B cell (primary cell): ENCODE measurements around the gene ALKBH7. TPM values are rescaled to one million over a fixed set of nuclear protein-coding genes. Genes with fewer than 3 reads are reported as not detected.

ENCODE experiments used
- ATAC-seq: fragments of 200-7000 bp; cut with Tn5 transposase; one replicate; pipeline ENCODE4 v1.10.0; 2021; ENCODE audit warnings: low read depth, mild to moderate bottlenecking, moderate number of reproducible peaks, moderate library complexity
- CTCF ChIA-PET: fragments of 350-600 bp; sonication (Branson Sonifier 250); formaldehyde crosslinking; loops from one replicate; lab custom pipeline; 2021; ENCODE audit warnings: antibody characterized with exemption, inconsistent platforms; lab: Charles Lee
- POLR2A ChIA-PET: fragments of 350-600 bp; sonication (Branson Sonifier 250); formaldehyde crosslinking; loops from one replicate; lab custom pipeline; 2021; ENCODE audit warnings: antibody characterized with exemption; lab: Charles Lee
- DNase-seq: peaks from one replicate; pipeline ENCODE4 v3.0.0; 2013
- H2AFZ ChIP-seq: 2 replicates; pipeline ENCODE4 v1.6.1; 2012; ENCODE audit warnings: mild to moderate bottlenecking, low read depth, low read length; ENCODE audit not compliant: insufficient read depth, poor library complexity, severe bottlenecking
- H3K27ac ChIP-seq, 2 donors: 1 replicate in 1 of 2; 2 replicates in 1 of 2; pipeline ENCODE4 v1.5.1; 2012 to 2013; ENCODE audit warnings: low read length in 2 of 2, mild to moderate bottlenecking in 2 of 2, moderate library complexity in 1 of 2
- H3K27me3 ChIP-seq, 4 experiments: fragments of 200-600 bp in 1 of 4; sonication (generic) in 1 of 4; replicated peaks in 1 of 4; 1 replicate in 2 of 4; 2 replicates in 2 of 4; pipeline versions ENCODE4 v1.6.1 to v1.7.0; 2013 to 2016; ENCODE audit warnings: low read length in 3 of 4, mild to moderate bottlenecking in 2 of 4, mixed read lengths in 1 of 4, moderate library complexity in 1 of 4; ENCODE audit not compliant: insufficient read depth in 4 of 4, control insufficient read depth in 3 of 4; ENCODE audit errors: control extremely low read depth in 1 of 4
- H3K36me3 ChIP-seq, 2 experiments: replicated peaks in 1 of 2; 1 replicate in 1 of 2; 2 replicates in 1 of 2; pipeline versions ENCODE4 v1.6.1 to v1.7.1; 2013; ENCODE audit warnings: low read length in 1 of 2; ENCODE audit not compliant: insufficient read depth in 2 of 2, control insufficient read depth in 1 of 2; ENCODE audit errors: control extremely low read depth in 1 of 2, extremely low read depth in 1 of 2
- H3K4me1 ChIP-seq, 2 donors: fragments of 200-600 bp in 1 of 2; sonication (generic) in 1 of 2; 1 replicate in 1 of 2; 2 replicates in 1 of 2; pipeline versions ENCODE4 v1.5.1 to v1.6.1; 2013 to 2017; ENCODE audit warnings: low read length in 2 of 2; ENCODE audit not compliant: control insufficient read depth in 2 of 2, insufficient read depth in 2 of 2
- H3K4me2 ChIP-seq: replicated peaks from 2 replicates; pipeline ENCODE3; 2012; ENCODE audit warnings: mild to moderate bottlenecking, low read depth, low read length; ENCODE audit not compliant: poor library complexity, severe bottlenecking
- H3K4me3 ChIP-seq, 5 experiments: fragments of 200-600 bp in 1 of 5; sonication (generic) in 1 of 5; 1 replicate in 3 of 5; 2 replicates in 2 of 5; pipeline versions ENCODE4 v1.5.1 to v1.7.0; 2011 to 2016; ENCODE audit warnings: low read length in 4 of 5, mild to moderate bottlenecking in 4 of 5, low read depth in 2 of 5, control low read depth in 1 of 5, moderate library complexity in 1 of 5; ENCODE audit not compliant: insufficient read depth in 1 of 5; ENCODE audit errors: control extremely low read depth in 1 of 5, extremely low read depth in 1 of 5
- H3K79me2 ChIP-seq: fragments of 200-600 bp; sonication (generic); one replicate; pipeline ENCODE4 v1.6.0; 2016; ENCODE audit warnings: low read length; ENCODE audit not compliant: control insufficient read depth, insufficient read depth
- H3K9ac ChIP-seq: fragments of 200-600 bp; sonication (generic); 2 replicates; pipeline ENCODE4 v1.6.1; 2017; ENCODE audit warnings: mild to moderate bottlenecking, low read length, moderate library complexity
- H3K9me3 ChIP-seq, 3 donors: one replicate each; pipeline versions ENCODE4 v1.6.1 to v1.7.1; 2013; ENCODE audit warnings: low read length in 2 of 3; ENCODE audit not compliant: control insufficient read depth in 2 of 3, insufficient read depth in 1 of 3; ENCODE audit errors: control extremely low read depth in 1 of 3
- H4K20me1 ChIP-seq: 2 replicates; pipeline ENCODE4 v1.6.0; 2012; ENCODE audit warnings: mild to moderate bottlenecking, low read length; ENCODE audit not compliant: insufficient read depth, control insufficient read depth, poor library complexity, severe bottlenecking
- H3K27ac Mint-ChIP-seq: one replicate; pipeline ENCODE4 v1.8.0; 2021; ENCODE audit warnings: mixed read lengths
- H3K27me3 Mint-ChIP-seq: one replicate; pipeline ENCODE4 v1.8.0; 2021; ENCODE audit warnings: mixed read lengths
- H3K4me1 Mint-ChIP-seq: one replicate; pipeline ENCODE4 v1.8.0; 2021; ENCODE audit warnings: mixed read lengths
- H3K4me3 Mint-ChIP-seq: one replicate; pipeline ENCODE4 v1.8.0; 2021; ENCODE audit warnings: mixed read lengths
- H3K9me3 Mint-ChIP-seq: one replicate; pipeline ENCODE4 v1.8.0; 2022; ENCODE audit warnings: mixed read lengths; ENCODE audit not compliant: insufficient read depth
- EZH2 ChIP-seq: IDR thresholded peaks from 2 replicates; pipeline ENCODE4 v1.6.1; 2012; ENCODE audit warnings: borderline replicate concordance, low read depth, mild to moderate bottlenecking, moderate library complexity, low read length; ENCODE audit not compliant: insufficient read depth, poor library complexity, severe bottlenecking
- WGBS: methylation state at CpG from one replicate; pipeline ENCODE4 v1.1.5; 2013; ENCODE audit warnings: missing lambda C conversion rate; ENCODE audit not compliant: insufficient coverage; 5-methylcytosine and 5-hydroxymethylcytosine counted together
- intact Hi-C: fragments of 100-400 bp; cut with micrococcal nuclease; formaldehyde crosslinking; loops from one replicate; pipeline ENCODE4 v1.10.0; 2022
- polyA plus RNA-seq: library from polyadenylated mRNA; depleted of rRNA; stranded (reverse); fragments of >200 nt; gene quantifications from 2 replicates; pipeline ENCODE4 v1.2.3, GENCODE V29; 2012
- total RNA-seq, 2 donors: library from RNA; stranded (reverse); fragments of 120-200 nt in 1 of 2; gene quantifications; 1 replicate in 1 of 2; 2 replicates in 1 of 2; pipeline versions ENCODE4 v1.2.3 to v1.2.4, GENCODE V29; 2013 to 2022
- TF ChIP-seq, protein P1 (sequence below): fragments of 200-600 bp; IDR thresholded peaks from one replicate; pipeline ENCODE4 v1.8.0; 2022; ENCODE audit warnings: antibody characterized with exemption, mild to moderate bottlenecking

Gene ALKBH7
- total and polyA plus RNA-seq, 2 donors (not counting 1 experiment from before 2014, with no cell fraction given): 36.4 to 67.0 TPM

DNA sequence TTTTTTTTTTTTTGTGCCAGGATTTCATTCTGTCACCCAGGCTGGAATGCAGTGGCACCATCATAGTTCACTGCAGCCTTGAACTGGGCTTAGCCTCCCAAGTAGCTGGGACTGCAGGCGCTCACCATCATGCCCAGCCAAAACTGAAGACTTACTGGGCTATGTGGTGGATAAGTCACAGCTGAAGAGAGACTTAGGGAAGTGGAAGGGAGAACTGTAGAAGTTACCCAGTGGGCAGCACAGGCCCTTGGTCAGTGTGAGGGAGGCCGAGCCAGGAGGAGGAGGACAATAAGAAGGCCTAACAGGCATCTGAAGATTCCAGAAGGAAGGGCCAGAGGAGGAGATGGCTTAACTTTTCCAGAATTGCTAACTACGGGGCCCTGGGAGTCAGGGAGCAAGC lies 7.2 kb downstream of the ALKBH7 start:
- no peak overlapping the region for H3K9ac ChIP-seq
- intact Hi-C loops: no loop called here
- Mint-ChIP-seq H3K4me3 (no peak overlapping the region), H3K4me1 (no peaks in the 10 kb centered on the region), H3K9me3 (peaks cover 3% of the 10 kb centered on the region), H3K27me3 (no peaks in the 10 kb centered on the region), H3K27ac (no peak overlapping the region)
- H3K79me2 ChIP-seq: no peaks in the 10 kb centered on the region
- H3K4me1 ChIP-seq: no peaks in the 10 kb centered on the region
- no peaks in the 10 kb centered on the region for H3K27me3 ChIP-seq
- DNase-seq (no peak), ATAC-seq (no peak)
- H3K27ac ChIP-seq: no peak overlapping the region
- H2AFZ ChIP-seq: no peak overlapping the region
- POLR2A ChIA-PET: no interaction called here
- H3K4me3 ChIP-seq: no peak overlapping the region
- H4K20me1 ChIP-seq: no peaks in the 10 kb centered on the region
- CTCF ChIA-PET: interaction anchor here (0.7 kb wide), 1 partner anchor 412 kb away, joined by 3 read pairs; no protein-coding TSS in a partner anchor
- WGBS: 93% methylated on average over 3 of the region's 3 CpGs
- TF ChIP-seq, protein P1, sequence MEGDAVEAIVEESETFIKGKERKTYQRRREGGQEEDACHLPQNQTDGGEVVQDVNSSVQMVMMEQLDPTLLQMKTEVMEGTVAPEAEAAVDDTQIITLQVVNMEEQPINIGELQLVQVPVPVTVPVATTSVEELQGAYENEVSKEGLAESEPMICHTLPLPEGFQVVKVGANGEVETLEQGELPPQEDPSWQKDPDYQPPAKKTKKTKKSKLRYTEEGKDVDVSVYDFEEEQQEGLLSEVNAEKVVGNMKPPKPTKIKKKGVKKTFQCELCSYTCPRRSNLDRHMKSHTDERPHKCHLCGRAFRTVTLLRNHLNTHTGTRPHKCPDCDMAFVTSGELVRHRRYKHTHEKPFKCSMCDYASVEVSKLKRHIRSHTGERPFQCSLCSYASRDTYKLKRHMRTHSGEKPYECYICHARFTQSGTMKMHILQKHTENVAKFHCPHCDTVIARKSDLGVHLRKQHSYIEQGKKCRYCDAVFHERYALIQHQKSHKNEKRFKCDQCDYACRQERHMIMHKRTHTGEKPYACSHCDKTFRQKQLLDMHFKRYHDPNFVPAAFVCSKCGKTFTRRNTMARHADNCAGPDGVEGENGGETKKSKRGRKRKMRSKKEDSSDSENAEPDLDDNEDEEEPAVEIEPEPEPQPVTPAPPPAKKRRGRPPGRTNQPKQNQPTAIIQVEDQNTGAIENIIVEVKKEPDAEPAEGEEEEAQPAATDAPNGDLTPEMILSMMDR: no peak
- TF ChIP-seq EZH2: no peak
- H3K36me3 ChIP-seq: peaks cover 0 to 45% of the 10 kb centered on the region in 2 experiments
- H3K4me2 ChIP-seq: no peak overlapping the region
- peaks cover 0 to 18% (median 0%) of the 10 kb centered on the region in 3 donors for H3K9me3 ChIP-seq

DNA sequence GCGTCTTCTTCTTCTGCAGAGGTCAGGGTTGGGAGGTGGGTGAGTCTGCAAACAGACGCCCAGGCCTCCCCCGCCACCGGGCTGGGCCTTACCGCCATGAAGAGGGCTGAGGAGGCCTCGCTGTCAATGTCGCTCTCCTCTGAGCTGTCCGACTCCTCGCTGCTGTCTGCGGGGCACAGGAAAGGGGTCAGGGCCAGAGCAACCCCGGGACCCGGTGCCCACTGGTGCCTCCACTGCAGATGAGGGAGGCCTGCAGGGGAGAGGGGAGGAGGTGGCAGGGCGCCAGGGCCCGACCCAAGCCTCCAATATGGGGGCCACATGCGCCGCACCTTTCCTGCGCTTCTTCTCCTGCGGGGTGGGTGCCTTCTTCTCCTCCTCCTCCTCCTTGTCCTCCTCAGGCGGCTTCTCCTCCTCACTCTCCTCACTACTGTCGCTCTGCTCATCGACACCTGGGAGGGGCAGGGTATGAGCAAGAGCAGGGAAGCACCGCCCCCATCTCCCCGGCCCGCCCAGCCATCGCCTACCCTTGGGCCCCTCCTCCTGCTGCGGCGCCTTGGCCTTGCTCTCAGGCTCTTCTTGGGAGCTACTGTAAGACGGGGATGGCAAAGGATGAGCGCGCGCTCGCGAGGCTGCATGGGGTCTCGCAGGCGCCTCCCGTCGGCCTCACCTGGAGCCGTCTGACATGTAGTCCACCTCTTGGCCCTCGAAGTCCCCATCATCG lies 8.6 kb downstream of the ALKBH7 start:
- Histone ChIP-seq H3K4me2 (no peak overlapping the region), H3K9me3 (peaks cover 0 to 18% (median 0%) of the 10 kb centered on the region in 3 donors), H3K4me1 (no peaks in the 10 kb centered on the region), H3K4me3 (no peak overlapping the region), H3K27ac (no peak overlapping the region), H3K27me3 (no peaks in the 10 kb centered on the region), H4K20me1 (no peaks in the 10 kb centered on the region), H3K36me3 (peaks cover 0 to 51% of the 10 kb centered on the region in 2 experiments), H2AFZ (no peak overlapping the region), H3K9ac (no peak overlapping the region), H3K79me2 (no peaks in the 10 kb centered on the region)
- no peak overlapping the region for H3K4me3 Mint-ChIP-seq
- no peak overlapping the region for H3K27ac Mint-ChIP-seq
- CTCF ChIA-PET: no interaction called here
- H3K27me3 Mint-ChIP-seq: no peaks in the 10 kb centered on the region
- no peak for TF ChIP-seq EZH2
- TF ChIP-seq, protein P1: no peak
- no peak for ATAC-seq
- H3K4me1 Mint-ChIP-seq: no peaks in the 10 kb centered on the region
- WGBS: 98% methylated on average over 34 of the region's 40 CpGs
- intact Hi-C loops: no loop called here
- DNase-seq: no peak
- POLR2A ChIA-PET: no interaction called here
- H3K9me3 Mint-ChIP-seq: peaks cover 3% of the 10 kb centered on the region
